ENCODE measurements around the gene CSTPP1. TPM values are rescaled to one million over a fixed set of nuclear protein-coding genes. Genes with fewer than 3 reads are reported as not detected.
A peak's percentile ranks its signal among the peaks of the same experiment; 100 is the strongest.

The CSTPP1 gene
- total and polyA plus RNA-seq, 4 donors: 46.6 to 104 (median 72.3) TPM

DNA sequence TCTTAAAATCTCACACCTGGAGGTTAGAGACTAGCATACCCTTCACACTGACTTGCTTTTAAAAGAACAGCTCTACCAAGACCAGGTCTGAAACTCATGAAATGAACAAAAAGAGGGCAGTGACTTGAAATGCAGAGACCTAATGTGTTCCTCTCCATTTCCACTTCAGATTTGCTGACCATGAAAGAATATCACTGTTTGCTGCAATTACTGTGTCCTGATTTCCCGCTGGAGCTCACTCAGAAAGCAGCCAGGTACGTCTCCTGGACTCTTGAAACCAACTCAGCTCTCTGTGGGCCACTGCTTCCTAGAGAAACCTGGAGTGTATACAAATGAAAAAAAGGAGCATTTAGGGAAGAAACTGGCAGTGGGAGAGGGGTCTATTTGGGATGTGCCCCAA lies 200.9 kb downstream of the CSTPP1 start:
- H3K36me3 ChIP-seq (ENCODE audit: control insufficient read depth, insufficient read depth, low read length): peaks cover 4% of the 10 kb centered on the region
- no peaks in the 10 kb centered on the region for H3K27me3 ChIP-seq (ENCODE audit: control insufficient read depth, insufficient read depth, low read length)
- DNase-seq (ENCODE audit: low read depth in 4 of 6, low spot score in 6 of 6): no peak
- 93% methylated on average over 2 of the region's 2 CpGs for WGBS (ENCODE audit: insufficient coverage)
- no peaks in the 10 kb centered on the region for H3K9me3 ChIP-seq (ENCODE audit: control insufficient read depth, insufficient read depth, low read length)
- H3K4me1 ChIP-seq (ENCODE audit: control insufficient read depth, insufficient read depth, low read length): peaks cover 12% of the 10 kb centered on the region
- H3K27ac ChIP-seq (ENCODE audit: low read depth, low read length): no peak overlapping the region
- no peak overlapping the region for H3K4me3 ChIP-seq (ENCODE audit: low read depth, low read length)

- WGBS (ENCODE audit: insufficient coverage): 44% methylated on average over 3 of the region's 4 CpGs
- no peaks in the 10 kb centered on the region for H3K27me3 ChIP-seq (ENCODE audit: control insufficient read depth, insufficient read depth, low read length)
- no peak overlapping the region for H3K4me3 ChIP-seq (ENCODE audit: low read depth, low read length)
- H3K27ac ChIP-seq (ENCODE audit: low read depth, low read length): no peak overlapping the region
- DNase-seq (ENCODE audit: low read depth in 4 of 6, low spot score in 6 of 6): no peak
- H3K36me3 ChIP-seq (ENCODE audit: control insufficient read depth, insufficient read depth, low read length): peaks cover 4% of the 10 kb centered on the region
- H3K9me3 ChIP-seq (ENCODE audit: control insufficient read depth, insufficient read depth, low read length): no peaks in the 10 kb centered on the region
- peaks cover 3% of the 10 kb centered on the region for H3K4me1 ChIP-seq (ENCODE audit: control insufficient read depth, insufficient read depth, low read length)
Observed at GRCh38 chr11:47139878-47140277, 203.3 kb downstream of the CSTPP1 start.

- Histone ChIP-seq H3K27me3 (ENCODE audit: control insufficient read depth, insufficient read depth, low read length) (no peaks in the 10 kb centered on the region), H3K4me3 (ENCODE audit: low read depth, low read length) (no peak overlapping the region), H3K9me3 (ENCODE audit: control insufficient read depth, insufficient read depth, low read length) (no peaks in the 10 kb centered on the region), H3K27ac (ENCODE audit: low read depth, low read length) (no peak overlapping the region), H3K36me3 (ENCODE audit: control insufficient read depth, insufficient read depth, low read length) (peaks cover 9% of the 10 kb centered on the region), H3K4me1 (ENCODE audit: control insufficient read depth, insufficient read depth, low read length) (peaks cover 3% of the 10 kb centered on the region)
- peak in 1 of 6 donors; percentile 62 for DNase-seq (ENCODE audit: low read depth in 4 of 6, low spot score in 6 of 6)
- WGBS (ENCODE audit: insufficient coverage): 66% methylated on average over 3 of the region's 3 CpGs
Observed at GRCh38 chr11:47143322-47143721, 206.8 kb downstream of the CSTPP1 start.

DNA sequence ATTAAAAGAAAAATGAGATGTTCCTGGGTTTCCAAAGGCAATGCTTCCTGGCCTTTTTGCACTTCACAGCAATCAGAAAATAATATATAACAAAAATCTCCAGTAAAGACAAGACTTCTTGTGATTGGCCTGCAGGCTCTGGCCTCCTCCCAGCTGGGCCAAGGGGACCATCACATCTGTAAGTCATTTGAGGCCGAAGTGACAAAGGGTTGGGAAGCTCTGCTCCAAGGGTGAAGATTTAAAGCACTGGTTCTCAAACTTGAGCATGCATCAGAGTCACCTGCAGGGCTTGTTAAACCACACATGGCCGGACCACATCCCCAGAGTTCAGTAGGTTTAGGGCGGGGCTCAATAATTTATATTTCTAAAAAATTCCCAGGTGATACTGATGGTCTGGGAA lies 208.0 kb downstream of the CSTPP1 start:
- Histone ChIP-seq H3K36me3 (ENCODE audit: control insufficient read depth, insufficient read depth, low read length) (peaks cover 7% of the 10 kb centered on the region), H3K4me3 (ENCODE audit: low read depth, low read length) (no peak overlapping the region), H3K27me3 (ENCODE audit: control insufficient read depth, insufficient read depth, low read length) (no peaks in the 10 kb centered on the region), H3K4me1 (ENCODE audit: control insufficient read depth, insufficient read depth, low read length) (peaks cover 7% of the 10 kb centered on the region), H3K27ac (ENCODE audit: low read depth, low read length) (no peak overlapping the region), H3K9me3 (ENCODE audit: control insufficient read depth, insufficient read depth, low read length) (no peaks in the 10 kb centered on the region)
- no peak for DNase-seq (ENCODE audit: low read depth in 4 of 6, low spot score in 6 of 6)
- WGBS (ENCODE audit: insufficient coverage): 80% methylated on average over 1 of the region's 3 CpGs

- Histone ChIP-seq H3K4me1 (ENCODE audit: control insufficient read depth, insufficient read depth, low read length) (peaks cover 9% of the 10 kb centered on the region), H3K27ac (ENCODE audit: low read depth, low read length) (no peak overlapping the region), H3K27me3 (ENCODE audit: control insufficient read depth, insufficient read depth, low read length) (no peaks in the 10 kb centered on the region), H3K4me3 (ENCODE audit: low read depth, low read length) (no peak overlapping the region), H3K9me3 (ENCODE audit: control insufficient read depth, insufficient read depth, low read length) (no peaks in the 10 kb centered on the region), H3K36me3 (ENCODE audit: control insufficient read depth, insufficient read depth, low read length) (peaks cover 7% of the 10 kb centered on the region)
- DNase-seq (ENCODE audit: low read depth in 4 of 6, low spot score in 6 of 6): no peak
- 88% methylated on average over 1 of the region's 2 CpGs for WGBS (ENCODE audit: insufficient coverage)
Observed at GRCh38 chr11:47147250-47147649, 210.7 kb downstream of the CSTPP1 start.

- peaks cover 7% of the 10 kb centered on the region for H3K36me3 ChIP-seq (ENCODE audit: control insufficient read depth, insufficient read depth, low read length)
- H3K27ac ChIP-seq (ENCODE audit: low read depth, low read length): no peak overlapping the region
- no peaks in the 10 kb centered on the region for H3K27me3 ChIP-seq (ENCODE audit: control insufficient read depth, insufficient read depth, low read length)
- H3K4me1 ChIP-seq (ENCODE audit: control insufficient read depth, insufficient read depth, low read length): peaks cover 13% of the 10 kb centered on the region
- no peak overlapping the region for H3K4me3 ChIP-seq (ENCODE audit: low read depth, low read length)
- no peak for DNase-seq (ENCODE audit: low read depth in 4 of 6, low spot score in 6 of 6)
- 100% methylated on average over 3 of the region's 7 CpGs for WGBS (ENCODE audit: insufficient coverage)
- H3K9me3 ChIP-seq (ENCODE audit: control insufficient read depth, insufficient read depth, low read length): no peaks in the 10 kb centered on the region
Observed at GRCh38 chr11:47147681-47148080, 211.1 kb downstream of the CSTPP1 start.

- no peaks in the 10 kb centered on the region for H3K9me3 ChIP-seq (ENCODE audit: control insufficient read depth, insufficient read depth, low read length)
- H3K36me3 ChIP-seq (ENCODE audit: control insufficient read depth, insufficient read depth, low read length): peaks cover 7% of the 10 kb centered on the region
- H3K4me3 ChIP-seq (ENCODE audit: low read depth, low read length): no peak overlapping the region
- H3K27me3 ChIP-seq (ENCODE audit: control insufficient read depth, insufficient read depth, low read length): no peaks in the 10 kb centered on the region
- H3K27ac ChIP-seq (ENCODE audit: low read depth, low read length): no peak overlapping the region
- WGBS (ENCODE audit: insufficient coverage): 92% methylated on average over 4 of the region's 4 CpGs
- H3K4me1 ChIP-seq (ENCODE audit: control insufficient read depth, insufficient read depth, low read length): peaks cover 19% of the 10 kb centered on the region
- no peak for DNase-seq (ENCODE audit: low read depth in 4 of 6, low spot score in 6 of 6)
Observed at GRCh38 chr11:47148270-47148669, 211.7 kb downstream of the CSTPP1 start.

DNA sequence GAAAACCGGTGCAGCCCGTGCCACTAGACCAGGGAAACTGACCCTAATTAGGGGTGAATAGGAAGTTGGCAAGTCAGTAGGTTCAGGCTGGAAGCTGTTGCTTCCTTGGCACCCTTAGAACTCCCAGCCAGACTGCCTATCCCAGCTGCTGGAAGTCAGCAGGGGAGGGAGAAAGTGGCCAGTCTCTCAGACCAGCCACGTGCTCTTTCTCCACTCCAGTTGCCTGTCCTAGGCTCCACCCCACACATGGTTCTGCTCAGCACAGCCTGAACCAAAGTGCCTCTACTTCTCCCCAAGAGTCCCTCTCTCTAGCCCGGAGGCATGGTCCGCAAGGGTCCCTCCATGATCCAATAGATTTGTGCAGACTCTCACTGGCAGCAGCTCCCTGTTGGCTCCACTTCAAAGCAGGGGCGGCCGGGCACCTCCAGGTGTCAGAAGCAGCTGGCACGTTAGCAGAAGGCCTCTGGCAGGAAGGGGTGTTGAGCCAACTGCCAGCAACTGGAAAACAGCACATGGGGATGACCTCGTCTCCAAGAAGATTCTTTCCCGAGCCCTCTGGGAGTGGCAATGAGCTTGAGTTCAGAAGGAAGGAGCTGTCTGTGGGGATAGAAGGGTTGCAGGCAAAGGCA lies 212.5 kb downstream of the CSTPP1 start:
- WGBS (ENCODE audit: insufficient coverage): 29% methylated on average over 9 of the region's 10 CpGs
- Histone ChIP-seq H3K36me3 (ENCODE audit: control insufficient read depth, insufficient read depth, low read length) (peaks cover 7% of the 10 kb centered on the region), H3K27ac (ENCODE audit: low read depth, low read length) (no peak overlapping the region), H3K9me3 (ENCODE audit: control insufficient read depth, insufficient read depth, low read length) (no peaks in the 10 kb centered on the region), H3K27me3 (ENCODE audit: control insufficient read depth, insufficient read depth, low read length) (no peaks in the 10 kb centered on the region), H3K4me1 (ENCODE audit: control insufficient read depth, insufficient read depth, low read length) (peaks cover 27% of the 10 kb centered on the region), H3K4me3 (ENCODE audit: low read depth, low read length) (no peak overlapping the region)
- no peak for DNase-seq (ENCODE audit: low read depth in 4 of 6, low spot score in 6 of 6)

DNA sequence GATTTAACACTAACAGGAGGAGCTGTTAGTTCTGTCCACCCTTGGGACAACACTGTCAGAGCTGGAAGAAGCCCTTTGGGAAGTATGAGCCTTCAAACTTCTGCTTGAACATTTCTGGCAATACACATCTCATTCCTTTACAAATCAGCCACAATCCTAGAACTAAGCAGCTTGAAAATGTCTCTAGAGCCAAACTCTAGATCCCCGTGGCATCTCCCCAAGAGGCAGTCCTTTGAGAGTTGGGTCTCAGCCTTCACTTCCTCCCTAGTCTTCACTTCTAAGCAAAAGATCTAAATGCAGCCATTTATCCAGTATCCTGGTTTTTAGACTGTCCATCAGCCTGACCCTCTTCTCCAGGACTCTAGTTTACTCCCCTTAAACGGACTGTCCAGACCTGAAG lies 213.2 kb downstream of the CSTPP1 start:
- Histone ChIP-seq H3K4me3 (ENCODE audit: low read depth, low read length) (no peak overlapping the region), H3K27me3 (ENCODE audit: control insufficient read depth, insufficient read depth, low read length) (no peaks in the 10 kb centered on the region), H3K36me3 (ENCODE audit: control insufficient read depth, insufficient read depth, low read length) (peaks cover 7% of the 10 kb centered on the region), H3K4me1 (ENCODE audit: control insufficient read depth, insufficient read depth, low read length) (peaks cover 34% of the 10 kb centered on the region), H3K27ac (ENCODE audit: low read depth, low read length) (no peak overlapping the region), H3K9me3 (ENCODE audit: control insufficient read depth, insufficient read depth, low read length) (no peaks in the 10 kb centered on the region)
- 100% methylated on average over 1 of the region's 2 CpGs for WGBS (ENCODE audit: insufficient coverage)
- no peak for DNase-seq (ENCODE audit: low read depth in 4 of 6, low spot score in 6 of 6)

DNA sequence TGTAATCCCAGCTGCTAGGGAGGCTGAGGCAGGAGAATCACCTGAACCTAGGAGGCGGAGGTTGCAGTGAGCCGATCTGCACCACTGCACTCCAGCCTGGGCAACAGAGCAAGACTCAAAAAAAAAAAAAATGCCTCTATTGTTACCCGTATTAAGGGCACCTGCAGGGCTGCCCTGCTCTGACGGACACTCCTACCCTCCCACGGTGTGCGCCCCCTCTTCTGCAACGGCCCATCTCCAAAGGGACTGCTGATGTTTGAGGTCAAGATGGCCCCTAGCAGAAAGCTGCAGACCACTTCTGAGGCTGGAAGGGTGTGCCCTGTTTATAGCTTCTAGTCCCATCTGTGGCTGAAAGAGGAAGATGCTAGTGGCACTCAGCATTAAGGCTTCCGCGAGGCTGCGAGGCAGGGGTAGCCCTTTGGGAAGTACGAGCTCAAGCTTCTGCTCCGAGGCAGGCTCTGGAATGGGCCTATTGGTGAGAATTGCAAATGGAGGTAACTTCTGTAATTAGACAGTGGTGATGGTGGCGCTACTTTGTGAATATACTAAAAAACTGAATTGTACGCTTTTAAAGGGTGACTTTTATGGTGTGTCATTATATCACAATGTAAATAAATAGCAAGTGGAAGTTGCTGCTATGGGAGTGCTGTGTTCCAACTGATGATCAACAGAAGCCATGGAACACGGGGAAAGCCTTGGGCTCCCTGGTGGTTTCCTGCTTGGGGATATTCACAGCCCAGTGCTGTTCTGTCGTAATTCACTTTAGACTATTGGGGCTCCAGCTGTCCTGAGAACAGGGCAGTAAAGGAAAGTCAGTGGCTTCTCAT lies 215.8 kb downstream of the CSTPP1 start:
- Histone ChIP-seq H3K36me3 (ENCODE audit: control insufficient read depth, insufficient read depth, low read length) (peaks cover 20% of the 10 kb centered on the region), H3K27ac (ENCODE audit: low read depth, low read length) (no peak overlapping the region), H3K4me3 (ENCODE audit: low read depth, low read length) (no peak overlapping the region), H3K4me1 (ENCODE audit: control insufficient read depth, insufficient read depth, low read length) (peaks cover 49% of the 10 kb centered on the region), H3K9me3 (ENCODE audit: control insufficient read depth, insufficient read depth, low read length) (no peaks in the 10 kb centered on the region), H3K27me3 (ENCODE audit: control insufficient read depth, insufficient read depth, low read length) (no peaks in the 10 kb centered on the region)
- no peak for DNase-seq (ENCODE audit: low read depth in 4 of 6, low spot score in 6 of 6)
- 71% methylated on average over 13 of the region's 16 CpGs for WGBS (ENCODE audit: insufficient coverage)
